Measurements from ENCODE around the gene STAP1. TPM values are rescaled to one million over a fixed set of nuclear protein-coding genes. Genes with fewer than 3 reads are reported as not detected.
"Not testable (repeated sequence)": the region's sequence is repeated elsewhere in the genome, so short reads cannot be mapped to it uniquely, and the experiment has no call there.

Gene STAP1
- total RNA-seq (2014; rRNA removed; shearing (Covaris generic)): not detected in 2 replicates

- no peak for DNase-seq (ENCODE audit: low spot score)
These were observed at the start of gene STAP1 for GRCh38 chr4:67558493-67558892. STAP1 (plus strand) TSS chr4:67558727; CDS start chr4:67558810, 83 bp downstream.

GRCh38 chr4:67512501-67512900, 46.0 kb upstream of the STAP1 start:
- DNase-seq (ENCODE audit: low spot score): no peak

DNA sequence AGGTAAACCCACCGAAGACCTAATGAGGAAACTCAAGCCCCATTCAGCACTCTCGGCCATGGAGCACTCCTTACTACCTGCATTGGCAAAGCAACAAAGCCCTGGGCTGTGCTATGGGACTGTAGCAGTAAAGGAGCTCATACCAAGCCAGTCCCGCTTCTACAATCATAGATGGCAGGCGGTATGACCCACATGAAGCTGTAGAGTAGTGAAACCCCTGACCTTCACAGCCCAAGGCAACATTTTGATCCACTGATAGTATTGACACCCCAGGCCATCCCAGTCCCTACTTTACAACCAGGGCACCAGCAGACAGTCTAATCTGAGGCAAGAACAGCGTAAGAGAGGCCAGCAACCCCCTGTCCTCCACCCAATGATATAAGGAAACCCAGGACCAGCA, 38.4 kb upstream of the STAP1 start:
- DNase-seq (ENCODE audit: low spot score): no peak

DNA sequence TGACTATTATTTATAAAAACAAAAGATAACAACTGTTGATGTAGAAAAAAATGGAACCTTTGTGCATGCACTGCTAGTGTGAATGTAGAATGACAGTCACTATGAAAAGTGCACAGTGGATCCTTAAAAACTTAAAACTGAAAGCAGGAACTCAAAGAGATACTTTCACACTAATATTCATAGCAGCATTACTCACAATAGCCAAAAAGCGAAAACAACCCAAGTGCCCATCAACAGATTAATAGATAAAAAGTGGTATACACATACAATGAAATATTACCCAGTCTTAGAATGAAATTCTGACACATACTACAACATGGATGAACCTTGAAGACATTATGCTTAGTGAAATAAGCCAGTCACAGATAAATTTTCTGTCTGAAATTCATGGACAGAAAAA, 37.0 kb upstream of the STAP1 start:
- no peak for DNase-seq (ENCODE audit: low spot score)

- no peak for DNase-seq (ENCODE audit: low spot score)
These were observed 36.3 kb upstream of the STAP1 start for GRCh38 chr4:67522230-67522629.

DNA sequence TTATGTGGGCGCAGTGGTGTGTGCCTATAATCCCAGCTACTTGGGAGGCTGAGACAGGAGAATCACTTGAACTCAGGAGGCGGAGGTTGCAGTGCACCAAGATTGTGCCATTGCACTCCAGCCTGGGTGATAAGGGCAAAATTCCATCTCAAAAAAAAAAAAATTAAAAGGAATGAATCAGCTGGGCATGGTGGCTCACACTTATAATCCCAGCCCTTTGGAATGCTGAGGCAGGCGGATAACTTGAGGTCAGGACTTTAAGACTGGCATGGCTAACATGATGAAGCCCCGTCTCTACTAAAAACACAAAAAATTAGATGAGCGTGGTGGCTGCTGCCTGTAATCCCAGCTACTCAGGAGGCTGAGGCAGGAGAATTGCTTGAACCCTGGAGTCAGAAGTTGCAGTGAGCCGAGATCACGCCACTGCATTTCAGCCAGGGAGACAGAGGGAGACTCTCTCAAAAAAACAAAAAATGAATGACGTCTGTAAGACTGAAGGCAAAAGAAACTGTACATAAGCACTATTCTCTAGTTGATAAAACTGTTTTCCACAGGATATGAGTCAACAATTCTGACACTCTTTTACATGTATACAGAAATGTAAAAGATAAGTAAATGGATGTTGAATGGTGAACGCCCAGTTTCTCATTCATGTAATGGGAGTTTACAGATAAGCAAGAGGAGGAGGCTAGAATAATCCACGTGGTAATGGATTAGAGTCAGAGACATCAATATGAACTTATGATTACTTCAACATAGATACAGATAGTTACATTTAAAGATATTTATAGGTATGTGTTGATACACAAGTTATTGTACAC, 35.5 kb upstream of the STAP1 start:
- DNase-seq (ENCODE audit: low spot score): peak; percentile 12

DNA sequence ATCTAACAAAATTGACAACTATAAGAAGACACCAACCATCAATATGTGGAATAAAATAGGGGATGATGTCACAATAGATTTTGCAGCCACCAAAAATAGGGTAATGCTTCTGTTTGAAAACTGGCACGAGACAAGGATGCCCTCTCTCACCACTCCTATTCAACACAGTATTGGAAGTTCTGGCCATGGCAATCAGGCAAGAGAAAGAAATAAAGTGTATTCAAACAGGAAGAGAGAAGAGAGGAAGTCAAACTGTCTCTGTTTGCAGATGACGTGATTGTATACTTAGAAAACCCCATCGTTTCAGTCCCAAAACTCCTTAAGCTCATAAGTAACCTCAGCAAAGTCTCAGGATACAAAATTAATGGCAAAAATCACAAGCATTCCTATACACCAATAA, 34.4 kb upstream of the STAP1 start:
- DNase-seq (ENCODE audit: low spot score): not testable (repeated sequence)

- no peak for DNase-seq (ENCODE audit: low spot score)
These were observed 27.1 kb upstream of the STAP1 start for GRCh38 chr4:67531379-67531962.

DNA sequence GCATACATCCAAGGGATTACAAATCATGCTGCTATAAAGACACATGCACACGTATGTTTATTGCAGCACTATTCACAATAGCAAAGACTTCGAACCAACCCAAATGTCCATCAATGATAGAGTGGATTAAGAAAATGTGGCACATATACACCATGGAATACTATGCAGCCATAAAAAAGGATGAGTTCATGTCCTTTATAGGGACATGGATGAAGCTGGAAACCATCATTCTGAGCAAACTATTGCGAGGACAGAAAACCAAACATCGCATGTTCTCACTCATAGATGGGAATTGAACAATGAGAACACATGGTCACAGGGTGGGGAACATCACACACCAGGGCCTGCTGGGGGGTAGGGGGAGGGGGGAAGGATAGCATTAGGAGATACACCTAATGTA, 26.1 kb upstream of the STAP1 start:
- DNase-seq (ENCODE audit: low spot score): not testable (repeated sequence)

- DNase-seq (ENCODE audit: low spot score): no peak
These were observed 25.4 kb upstream of the STAP1 start for GRCh38 chr4:67533112-67533511.

DNA sequence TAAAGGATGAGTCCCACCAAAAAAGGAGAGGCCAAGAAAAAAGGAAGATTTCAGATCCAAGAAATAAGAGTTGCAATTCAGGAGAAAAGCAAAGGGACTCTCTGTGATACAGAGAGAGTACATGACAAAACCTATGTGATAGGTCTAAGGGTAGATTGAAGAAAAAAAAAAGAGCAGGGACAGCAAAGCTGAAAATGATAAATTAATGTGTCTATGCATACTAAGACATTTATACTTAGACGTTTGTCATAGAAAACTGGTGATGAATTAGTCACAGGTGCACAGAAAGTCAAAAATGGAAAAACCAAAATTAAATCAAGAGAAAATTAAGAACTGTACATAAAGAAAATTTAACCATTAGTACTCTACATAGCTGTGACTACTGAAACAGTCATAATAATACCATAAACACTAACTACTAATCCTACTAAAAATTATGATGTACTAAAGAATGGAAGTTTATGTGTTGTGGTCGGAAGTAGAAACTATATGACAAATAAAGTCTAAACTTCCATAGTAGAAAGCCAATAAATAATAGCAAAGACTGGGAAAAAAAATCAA, 23.2 kb upstream of the STAP1 start:
- DNase-seq (ENCODE audit: low spot score): no peak

DNA sequence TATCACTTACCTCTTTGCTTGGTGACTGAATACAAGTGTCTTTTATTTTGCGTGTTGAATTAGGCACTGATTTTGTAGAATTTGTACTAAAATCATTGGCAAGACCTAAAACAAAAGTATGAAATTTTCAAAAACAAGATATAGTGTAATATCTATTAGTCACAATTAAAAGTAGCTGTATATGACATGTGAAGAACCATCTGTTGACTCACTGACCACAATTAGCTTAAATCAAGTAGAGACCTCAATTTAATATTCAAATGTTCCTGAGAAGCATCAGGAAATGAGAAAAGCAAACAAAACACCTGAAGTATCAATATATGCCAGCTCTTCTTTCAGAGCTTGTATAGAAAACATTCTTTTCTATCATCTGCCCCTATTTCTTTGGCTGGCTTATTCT, 18.7 kb upstream of the STAP1 start:
- DNase-seq (ENCODE audit: low spot score): no peak

DNA sequence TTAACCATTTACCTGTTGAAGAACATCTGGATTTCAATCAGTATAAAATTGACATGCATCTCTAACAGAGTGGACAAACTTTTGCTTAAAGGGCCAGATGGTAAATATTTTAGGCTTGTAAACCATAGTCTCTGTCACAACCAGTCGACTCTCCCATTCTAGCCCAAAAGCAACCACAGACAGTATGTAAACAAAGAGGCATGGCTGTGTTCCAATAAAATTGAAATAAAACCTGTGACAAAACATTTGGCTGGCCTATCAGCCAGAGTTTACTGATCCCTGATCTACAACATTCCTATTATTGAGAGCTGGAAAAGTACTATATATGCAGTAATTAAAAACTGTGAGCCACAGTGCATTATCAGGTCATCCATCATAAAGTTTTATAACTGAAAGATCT, 16.5 kb upstream of the STAP1 start:
- no peak for DNase-seq (ENCODE audit: low spot score)

- DNase-seq (ENCODE audit: low spot score): peak; percentile 98
These were observed 13.1 kb upstream of the STAP1 start, which contains the start of gene CENPC for GRCh38 chr4:67545199-67546003. CENPC (minus strand) TSS chr4:67545503; CDS start chr4:67545355, 148 bp downstream.

DNA sequence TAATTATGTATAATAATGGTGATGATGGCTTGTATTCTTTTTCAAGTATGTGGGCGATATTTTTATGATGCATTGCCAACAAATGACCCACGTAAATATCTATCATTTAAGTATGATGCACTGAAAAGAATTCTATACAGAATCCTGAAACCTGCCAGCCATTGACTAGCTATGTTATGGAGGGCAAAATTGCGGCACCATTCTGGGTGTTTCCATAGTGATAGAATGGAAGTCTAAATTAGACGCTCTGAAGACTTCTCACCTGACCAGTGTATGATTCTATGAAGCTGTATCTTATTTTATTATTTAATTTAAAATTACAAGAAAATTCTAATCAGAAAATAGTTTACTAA, 12.5 kb upstream of the STAP1 start:
- no peak for DNase-seq (ENCODE audit: low spot score)

DNA sequence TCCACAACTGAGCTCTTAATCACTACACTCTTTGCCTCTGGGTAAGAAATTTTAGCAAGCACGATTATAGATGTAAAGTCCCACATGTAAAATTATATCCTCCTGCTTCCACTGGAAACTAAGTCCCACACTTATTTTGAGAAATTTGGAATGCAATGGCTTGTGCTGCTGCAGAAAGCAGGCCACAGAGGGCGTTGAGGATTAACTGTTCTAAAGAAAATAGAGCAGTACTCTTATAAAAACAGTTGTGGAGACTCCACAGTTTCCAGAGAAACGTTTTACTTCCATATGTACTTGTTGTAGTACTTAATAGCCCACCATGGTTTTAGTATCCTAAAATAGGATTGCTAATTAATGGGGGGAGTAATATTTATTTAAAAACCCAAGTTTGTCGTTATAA, 11.6 kb upstream of the STAP1 start:
- DNase-seq (ENCODE audit: low spot score): no peak

DNA sequence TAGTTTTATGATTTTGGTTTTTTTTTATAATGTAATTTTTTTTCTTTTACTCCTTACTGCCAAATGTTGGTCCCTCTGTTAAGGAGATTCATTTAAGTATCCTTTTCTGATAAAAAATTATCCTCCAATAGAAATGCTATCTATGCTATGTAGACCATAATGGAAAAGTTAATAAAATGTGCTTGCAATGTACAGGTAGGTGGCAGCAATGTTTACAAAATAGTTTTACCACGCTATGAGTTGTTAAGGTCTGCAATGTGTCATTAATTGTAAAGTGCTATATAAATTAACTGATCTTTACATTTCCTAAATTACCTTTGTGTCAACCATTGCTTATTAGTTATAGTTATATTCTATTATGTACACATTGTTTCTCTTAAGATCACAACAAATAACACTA, 9.4 kb upstream of the STAP1 start:
- DNase-seq (ENCODE audit: low spot score): no peak

GRCh38 chr4:67550451-67550850, 8.1 kb upstream of the STAP1 start:
- no peak for DNase-seq (ENCODE audit: low spot score)

- no peak for DNase-seq (ENCODE audit: low spot score)
These were observed 7.7 kb upstream of the STAP1 start for GRCh38 chr4:67550857-67551256.

DNA sequence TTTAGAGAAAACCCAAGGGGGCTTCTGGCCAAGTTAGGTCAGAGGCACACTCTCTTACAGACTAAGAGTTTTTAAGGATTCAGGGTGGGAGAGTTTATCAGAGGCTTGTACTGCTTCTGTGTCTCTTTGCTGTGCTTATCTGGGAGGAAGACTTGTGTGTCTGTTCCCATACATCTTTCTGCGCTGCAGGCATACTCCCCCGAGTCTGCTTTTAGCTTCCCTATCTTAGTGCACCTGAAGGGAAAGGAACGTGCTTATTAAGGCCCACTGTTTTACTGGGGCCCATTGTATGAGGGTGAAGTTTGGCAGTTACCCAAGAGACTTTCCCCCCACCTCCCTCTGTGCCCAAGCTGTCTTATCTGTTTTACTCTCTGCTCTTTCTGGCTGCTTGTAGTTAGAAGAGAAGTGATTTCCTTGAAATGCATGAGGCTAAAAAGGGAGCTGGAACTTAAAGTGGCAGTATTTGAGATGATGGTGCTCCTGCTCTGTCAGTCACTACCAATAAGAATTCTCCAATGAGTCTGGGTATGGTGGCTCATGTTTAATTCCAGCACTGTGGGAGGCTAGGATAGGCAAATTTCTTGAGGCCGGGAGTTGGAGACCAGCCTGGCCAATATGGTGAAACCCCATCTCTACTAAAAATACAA, 6.3 kb upstream of the STAP1 start:
- DNase-seq (ENCODE audit: low spot score): not testable (repeated sequence)

DNA sequence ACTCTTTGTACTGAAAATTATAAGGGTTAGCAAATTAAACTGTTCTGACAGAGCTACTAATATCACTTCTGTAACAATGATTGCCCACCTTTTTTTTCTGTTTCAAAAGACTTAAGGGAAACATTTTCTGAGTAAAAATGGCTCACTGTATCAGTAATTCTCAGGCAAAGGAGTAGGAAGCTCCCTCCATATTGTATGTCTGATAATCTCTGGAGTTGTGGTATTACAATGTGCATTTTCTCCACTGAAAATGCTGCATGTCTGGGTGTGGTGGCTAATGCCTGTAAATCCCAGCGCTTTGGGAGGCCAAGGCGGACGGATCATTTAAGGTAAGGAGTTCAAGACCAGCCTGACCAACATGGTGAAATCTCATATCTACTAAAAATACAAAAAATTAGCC, 4.4 kb upstream of the STAP1 start:
- DNase-seq (ENCODE audit: low spot score): no peak

DNA sequence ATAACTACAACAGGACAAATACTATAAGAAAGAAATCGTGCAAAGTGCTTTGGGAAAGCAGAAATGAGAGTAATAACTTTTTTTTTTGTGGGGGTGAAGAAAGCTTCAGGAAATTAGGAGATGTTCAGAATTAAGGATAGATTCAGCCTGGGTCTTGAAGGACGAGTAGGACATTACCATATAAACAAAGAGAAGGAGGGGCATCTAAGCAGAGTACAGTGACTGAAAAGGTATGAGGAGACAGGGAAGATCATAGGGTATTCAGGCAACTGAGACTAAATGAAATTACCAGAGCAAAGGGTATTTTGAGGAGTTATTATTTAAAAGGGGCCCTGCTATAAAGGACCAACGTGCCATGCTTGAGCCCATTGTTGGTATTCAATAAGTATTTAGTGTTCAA, 3.1 kb upstream of the STAP1 start:
- DNase-seq (ENCODE audit: low spot score): no peak
